ENCODE measurements around the gene NOS3. TPM values are rescaled to one million over a fixed set of nuclear protein-coding genes. Genes with fewer than 3 reads are reported as not detected.
A peak's percentile ranks its signal among the peaks of the same experiment; 100 is the strongest.
"Not testable (repeated sequence)": the region's sequence is repeated elsewhere in the genome, so short reads cannot be mapped to it uniquely, and the experiment has no call there.

Gene NOS3
- polyA plus RNA-seq, 6 donors from 2014 or later: 0.29 to 2.8 (median 1.3) TPM

DNA sequence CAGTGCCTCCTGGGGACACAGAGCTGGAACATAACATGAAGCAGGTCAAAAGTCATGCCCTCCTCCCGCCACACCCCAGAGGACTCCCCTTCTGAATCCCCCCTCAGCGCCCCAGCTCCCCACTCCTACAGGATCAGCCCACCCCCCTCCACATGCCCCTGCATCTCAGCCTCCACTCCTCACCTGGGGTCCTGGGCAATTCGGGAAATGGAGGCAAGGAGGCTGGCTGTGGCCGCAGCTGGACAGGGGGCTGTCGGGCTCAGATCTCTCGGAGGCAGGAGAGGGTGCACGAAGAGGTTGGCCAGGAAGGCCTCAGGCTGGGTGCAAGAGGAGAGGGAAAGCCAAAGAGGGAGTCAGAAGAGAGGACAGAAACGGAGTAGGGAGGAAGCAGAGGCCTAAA lies 25.7 kb downstream of the NOS3 start:
- peak overlapping the region in 4 of 8 donors; percentile 22 to 63 (median 53) for H3K4me3 Mint-ChIP-seq
- H3K9me3 Mint-ChIP-seq: no peaks in the 10 kb centered on the region
- ATAC-seq (ENCODE audit: low read depth in 2 of 2) (no peak), DNase-seq (no peak)
- H3K36me3 Mint-ChIP-seq: no peaks in the 10 kb centered on the region
- H3K4me1 Mint-ChIP-seq: peaks cover 49 to 56% (median 50%) of the 10 kb centered on the region in 3 donors
- H3K27me3 Mint-ChIP-seq: peaks cover 34 to 73% (median 40%) of the 10 kb centered on the region in 3 donors
- peak overlapping the region in 5 of 6 donors; percentile 31 to 97 (median 94) for H3K27ac Mint-ChIP-seq

DNA sequence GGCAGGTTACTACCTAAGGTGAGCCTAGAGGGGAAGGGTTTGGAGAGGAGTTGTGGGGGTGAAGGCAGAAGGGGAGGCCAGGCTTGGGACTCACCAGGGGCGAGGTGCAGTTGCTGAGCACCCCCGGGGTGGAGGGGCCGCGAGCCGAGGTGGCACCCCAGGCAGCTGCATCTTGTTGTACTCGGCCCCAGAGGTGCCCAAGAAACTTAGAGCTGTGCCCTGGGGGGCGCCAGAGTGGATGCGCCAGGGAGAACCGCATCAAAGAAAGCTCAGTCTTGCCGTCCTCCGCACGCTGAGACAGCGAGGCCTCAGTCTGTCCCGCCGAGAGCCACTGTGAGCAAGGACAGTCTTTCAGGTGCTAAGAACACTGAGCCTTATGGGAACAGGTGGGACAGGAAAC lies 26.1 kb downstream of the NOS3 start:
- H3K4me1 Mint-ChIP-seq: peaks cover 49 to 56% (median 50%) of the 10 kb centered on the region in 3 donors
- H3K36me3 Mint-ChIP-seq: no peaks in the 10 kb centered on the region
- H3K4me3 Mint-ChIP-seq: peak overlapping the region in 4 of 8 donors; percentile 63 to 88 (median 76)
- no peaks in the 10 kb centered on the region for H3K9me3 Mint-ChIP-seq
- peaks cover 39 to 73% (median 40%) of the 10 kb centered on the region in 3 donors for H3K27me3 Mint-ChIP-seq
- ATAC-seq (ENCODE audit: low read depth in 2 of 2) (no peak), DNase-seq (no peak)
- H3K27ac Mint-ChIP-seq: peak overlapping the region in 4 of 6 donors; percentile 81 to 97 (median 95)

DNA sequence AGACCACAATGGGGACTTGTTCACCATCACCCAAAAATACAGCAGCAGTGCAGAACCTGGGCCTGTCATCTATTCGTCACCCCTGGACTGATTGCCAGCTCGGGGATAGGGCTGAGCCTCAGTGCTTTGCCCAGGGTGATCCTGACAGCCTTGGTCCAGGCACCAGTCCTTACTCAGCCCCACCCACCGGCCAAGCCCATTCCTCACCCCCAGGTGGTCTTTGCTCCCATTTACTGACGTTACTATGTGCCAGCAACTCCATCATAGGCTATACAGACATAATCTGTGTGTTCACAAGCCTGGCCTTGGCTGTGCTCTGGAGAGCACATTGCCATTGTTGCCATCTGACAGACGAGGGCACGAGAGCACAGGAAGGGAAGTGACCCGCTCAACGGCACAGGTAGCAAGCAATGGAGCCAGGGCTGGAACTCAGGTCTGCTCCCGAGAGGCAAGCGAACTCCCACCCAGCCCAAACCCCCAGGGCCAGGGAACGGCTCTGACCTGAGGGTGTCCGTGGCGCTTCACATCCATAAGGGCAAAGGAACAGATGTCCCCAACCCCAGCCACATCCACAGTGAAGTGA lies 26.6 kb downstream of the NOS3 start:
- DNase-seq (peak; percentile 17), ATAC-seq (ENCODE audit: low read depth in 2 of 2) (no peak)
- no peaks in the 10 kb centered on the region for H3K9me3 Mint-ChIP-seq
- H3K4me1 Mint-ChIP-seq: peaks cover 47 to 54% (median 48%) of the 10 kb centered on the region in 3 donors
- peaks cover 39 to 73% (median 41%) of the 10 kb centered on the region in 3 donors for H3K27me3 Mint-ChIP-seq
- H3K36me3 Mint-ChIP-seq: no peaks in the 10 kb centered on the region
- H3K27ac Mint-ChIP-seq: peak overlapping the region; percentile 31 to 97 (median 86)
- H3K4me3 Mint-ChIP-seq: peak overlapping the region; percentile 63 to 93 (median 88)

DNA sequence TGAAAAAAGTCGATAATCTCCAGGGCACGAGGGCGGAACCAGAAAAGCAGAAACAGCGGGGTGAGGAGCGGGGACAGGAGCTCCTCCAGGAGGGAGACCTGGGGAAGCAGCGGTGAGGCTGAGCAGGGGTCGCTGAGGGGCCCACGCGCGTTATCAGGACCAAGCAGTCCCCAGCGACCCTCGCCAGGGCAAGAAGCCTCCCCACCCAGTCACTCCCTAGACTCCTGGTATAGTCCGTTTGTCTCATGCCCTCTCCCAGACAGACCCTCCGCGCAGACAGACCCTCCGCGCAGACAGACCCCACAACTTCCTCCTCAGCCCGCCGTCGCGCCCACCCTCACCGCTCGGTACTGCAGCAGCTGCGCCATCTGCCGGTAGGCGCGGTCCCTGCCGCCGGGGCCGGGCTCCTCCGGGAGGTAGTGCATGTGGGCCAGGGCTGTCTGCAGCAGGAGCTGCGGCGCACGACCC lies 27.2 kb downstream of the NOS3 start:
- Mint-ChIP-seq H3K27ac (peak overlapping the region in 5 of 6 donors; percentile 31 to 97 (median 92)), H3K36me3 (no peaks in the 10 kb centered on the region), H3K27me3 (peaks cover 34 to 71% (median 46%) of the 10 kb centered on the region in 3 donors), H3K9me3 (no peaks in the 10 kb centered on the region), H3K4me1 (peaks cover 43 to 50% (median 43%) of the 10 kb centered on the region in 3 donors), H3K4me3 (peak overlapping the region; percentile 63 to 93 (median 88))
- ATAC-seq (ENCODE audit: low read depth in 2 of 2): peak; percentile 51 to 55
- peak; percentile 81 for DNase-seq

DNA sequence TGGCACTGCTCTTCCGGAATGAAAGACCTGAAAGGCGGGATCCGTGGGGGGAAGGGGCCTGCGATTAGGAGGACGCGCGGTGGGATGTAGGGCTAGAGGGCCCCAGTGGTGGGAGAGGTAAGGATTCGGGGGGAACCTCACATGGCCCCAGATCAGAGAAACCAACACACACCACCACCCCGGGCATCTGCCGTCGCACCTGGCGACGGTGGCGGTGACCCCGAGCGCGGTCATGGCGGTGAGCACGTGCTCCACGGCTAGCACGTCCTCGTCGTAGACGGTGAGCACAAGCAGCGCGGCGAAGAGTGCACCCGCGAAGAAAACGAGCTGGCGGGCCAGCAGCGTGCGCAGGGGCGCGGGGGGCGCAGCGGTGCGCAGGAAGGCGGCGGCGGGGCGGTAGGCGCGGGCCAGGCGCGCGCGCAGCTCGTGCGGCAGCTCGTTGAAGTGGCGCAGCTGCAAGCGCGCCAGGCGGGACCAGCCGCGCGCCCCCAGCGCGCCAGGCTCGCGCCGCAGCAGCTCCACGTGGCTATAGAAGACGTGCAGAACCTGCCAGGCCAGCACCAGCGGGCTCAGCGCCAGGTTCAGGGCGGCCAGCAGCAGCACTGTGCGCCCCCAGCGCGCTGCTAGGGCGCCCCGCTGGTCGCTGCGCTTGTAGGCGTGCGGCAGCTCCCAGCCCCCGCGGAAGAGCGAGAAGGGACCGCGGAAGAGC lies 27.8 kb downstream of the NOS3 start:
- no peaks in the 10 kb centered on the region for H3K36me3 Mint-ChIP-seq
- ATAC-seq (ENCODE audit: low read depth in 2 of 2): peak; percentile 31 to 32
- H3K27ac Mint-ChIP-seq: peak overlapping the region in 5 of 6 donors; percentile 74 to 97 (median 92)
- H3K4me3 Mint-ChIP-seq: peak overlapping the region; percentile 63 to 93 (median 88)
- peaks cover 40 to 47% (median 42%) of the 10 kb centered on the region in 3 donors for H3K4me1 Mint-ChIP-seq
- no peaks in the 10 kb centered on the region for H3K9me3 Mint-ChIP-seq
- peaks cover 33 to 77% (median 49%) of the 10 kb centered on the region in 3 donors for H3K27me3 Mint-ChIP-seq
- peak; percentile 51 for DNase-seq

DNA sequence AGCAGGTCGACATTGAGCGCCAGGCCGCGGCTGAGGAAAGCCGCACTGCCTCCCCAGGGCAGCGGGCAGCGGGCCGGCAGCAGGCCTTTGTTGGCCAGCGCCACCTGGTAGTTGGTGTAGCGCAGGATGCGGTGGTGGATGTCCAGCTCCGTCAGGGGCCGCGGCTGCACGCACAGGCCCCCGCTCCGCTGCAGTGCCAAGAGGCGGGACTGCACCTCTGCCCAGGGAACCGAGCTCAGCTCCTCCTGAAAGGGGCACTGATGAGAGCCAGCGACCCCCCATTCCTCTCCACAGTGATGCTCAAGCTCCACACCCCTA lies 28.3 kb downstream of the NOS3 start:
- Mint-ChIP-seq H3K36me3 (no peaks in the 10 kb centered on the region), H3K9me3 (no peaks in the 10 kb centered on the region), H3K27ac (peak overlapping the region in 3 of 6 donors; percentile 42 to 92 (median 78)), H3K4me3 (peak overlapping the region; percentile 63 to 93 (median 84)), H3K27me3 (peaks cover 28 to 78% (median 50%) of the 10 kb centered on the region in 3 donors), H3K4me1 (peaks cover 37 to 42% (median 38%) of the 10 kb centered on the region in 3 donors)
- DNase-seq (no peak), ATAC-seq (ENCODE audit: low read depth in 2 of 2) (no peak)

DNA sequence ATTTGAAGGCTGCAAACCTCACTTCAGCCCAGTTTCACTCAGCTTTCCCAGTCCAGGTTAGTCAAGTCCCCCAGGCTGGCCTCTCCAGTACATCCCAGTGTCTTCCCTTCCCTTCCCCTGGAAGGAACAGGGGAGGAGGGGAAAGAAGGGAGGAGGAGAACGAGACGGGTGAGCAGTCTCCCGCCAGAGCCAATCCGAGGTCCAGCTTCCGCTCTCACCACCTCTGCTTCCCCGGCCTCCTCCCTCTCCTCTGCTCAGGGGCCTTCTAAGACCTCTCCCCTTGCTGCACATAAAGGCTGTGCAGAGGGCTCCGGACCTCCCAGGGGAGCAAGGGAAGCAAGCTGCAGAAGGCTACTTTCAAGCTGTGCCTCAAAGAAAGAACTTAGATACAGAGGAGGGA lies 29.4 kb downstream of the NOS3 start:
- no peaks in the 10 kb centered on the region for H3K36me3 Mint-ChIP-seq
- H3K4me1 Mint-ChIP-seq: peaks cover 26 to 31% (median 30%) of the 10 kb centered on the region in 3 donors
- peak overlapping the region in 5 of 8 donors; percentile 28 to 93 (median 46) for H3K4me3 Mint-ChIP-seq
- no peak for DNase-seq
- ATAC-seq (ENCODE audit: low read depth in 2 of 2): no peak
- H3K27ac Mint-ChIP-seq: no peak overlapping the region
- no peaks in the 10 kb centered on the region for H3K9me3 Mint-ChIP-seq
- H3K27me3 Mint-ChIP-seq: peaks cover 29 to 82% (median 59%) of the 10 kb centered on the region in 3 donors

DNA sequence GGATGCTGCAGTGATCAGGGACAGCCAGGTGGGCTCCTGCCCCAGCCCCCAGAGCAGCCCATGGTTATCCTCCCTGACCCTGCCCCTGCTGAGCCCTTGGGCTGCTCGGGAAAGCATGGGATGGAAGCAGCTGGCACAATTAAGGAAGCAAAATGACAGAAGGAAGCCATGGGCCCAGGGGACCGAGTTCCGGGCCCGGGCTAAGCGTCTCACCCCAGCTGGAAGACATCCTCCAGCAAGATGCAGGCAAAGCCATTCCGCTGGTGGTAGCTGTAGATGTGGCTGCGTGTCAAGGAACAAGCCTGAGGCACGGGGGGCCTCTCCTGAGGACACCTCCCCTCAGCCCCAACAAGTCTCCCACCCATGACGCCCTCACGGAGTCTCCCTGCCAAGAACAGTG lies 32.4 kb downstream of the NOS3 start:
- H3K9me3 Mint-ChIP-seq: peaks cover 0 to 4% (median 0%) of the 10 kb centered on the region in 7 donors
- H3K4me1 Mint-ChIP-seq: peaks cover 18 to 28% (median 26%) of the 10 kb centered on the region in 3 donors
- ATAC-seq (ENCODE audit: low read depth in 2 of 2) (no peak), DNase-seq (no peak)
- H3K27ac Mint-ChIP-seq: peak overlapping the region in 1 of 6 donors; percentile 37
- peaks cover 30 to 79% (median 54%) of the 10 kb centered on the region in 3 donors for H3K27me3 Mint-ChIP-seq
- H3K36me3 Mint-ChIP-seq: peaks cover 0 to 4% of the 10 kb centered on the region in 2 donors
- no peak overlapping the region for H3K4me3 Mint-ChIP-seq

DNA sequence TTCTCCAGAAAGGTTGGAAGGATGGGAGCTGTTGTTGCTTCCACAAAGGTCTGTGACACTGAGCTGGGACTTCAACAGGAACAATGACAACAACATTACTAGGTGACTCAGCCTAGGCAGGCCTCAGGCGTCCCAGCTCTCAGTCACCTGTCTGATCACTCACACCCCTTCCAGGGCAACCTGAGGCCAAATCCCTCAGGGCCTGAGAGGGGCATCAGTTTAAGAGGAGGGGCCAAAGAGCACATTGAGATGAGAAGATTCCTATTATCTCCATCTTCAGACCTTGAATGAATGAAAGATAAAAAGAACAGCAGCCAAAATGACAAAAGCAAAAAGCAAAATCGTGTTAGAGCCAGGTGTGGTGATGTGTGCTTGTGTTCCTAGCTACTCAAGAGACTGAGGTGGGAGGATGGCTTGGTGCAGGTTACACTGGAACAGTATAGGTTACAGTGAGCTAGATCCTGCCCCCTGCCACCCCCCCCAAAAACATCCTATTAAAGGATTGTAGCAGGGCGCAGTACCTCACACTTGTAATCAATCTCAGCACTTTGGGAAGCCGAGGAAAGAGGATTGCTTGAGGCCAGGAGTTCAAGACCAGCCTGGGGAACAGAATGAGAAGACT lies 33.7 kb downstream of the NOS3 start, which contains the start of gene ATG9B:
Gene ATG9B (minus strand): TSS at position 60 of the 622 bp plus-strand sequence. CDS start 71 bp downstream, outside the sequence.
- ATAC-seq (ENCODE audit: low read depth in 2 of 2) (no peak), DNase-seq (no peak)
- Mint-ChIP-seq H3K4me1 (peaks cover 11 to 31% (median 25%) of the 10 kb centered on the region in 3 donors), H3K27ac (peak within 1 kb of the TSS in 3 of 6 donors; percentile 76 to 99 (median 84)), H3K9me3 (peaks cover 0 to 4% (median 0%) of the 10 kb centered on the region in 7 donors), H3K27me3 (peaks cover 23 to 66% (median 44%) of the 10 kb centered on the region in 3 donors), H3K4me3 (peak within 1 kb of the TSS in 2 of 8 donors; percentile 22 to 47), H3K36me3 (peaks cover 0 to 4% of the 10 kb centered on the region in 2 donors)

DNA sequence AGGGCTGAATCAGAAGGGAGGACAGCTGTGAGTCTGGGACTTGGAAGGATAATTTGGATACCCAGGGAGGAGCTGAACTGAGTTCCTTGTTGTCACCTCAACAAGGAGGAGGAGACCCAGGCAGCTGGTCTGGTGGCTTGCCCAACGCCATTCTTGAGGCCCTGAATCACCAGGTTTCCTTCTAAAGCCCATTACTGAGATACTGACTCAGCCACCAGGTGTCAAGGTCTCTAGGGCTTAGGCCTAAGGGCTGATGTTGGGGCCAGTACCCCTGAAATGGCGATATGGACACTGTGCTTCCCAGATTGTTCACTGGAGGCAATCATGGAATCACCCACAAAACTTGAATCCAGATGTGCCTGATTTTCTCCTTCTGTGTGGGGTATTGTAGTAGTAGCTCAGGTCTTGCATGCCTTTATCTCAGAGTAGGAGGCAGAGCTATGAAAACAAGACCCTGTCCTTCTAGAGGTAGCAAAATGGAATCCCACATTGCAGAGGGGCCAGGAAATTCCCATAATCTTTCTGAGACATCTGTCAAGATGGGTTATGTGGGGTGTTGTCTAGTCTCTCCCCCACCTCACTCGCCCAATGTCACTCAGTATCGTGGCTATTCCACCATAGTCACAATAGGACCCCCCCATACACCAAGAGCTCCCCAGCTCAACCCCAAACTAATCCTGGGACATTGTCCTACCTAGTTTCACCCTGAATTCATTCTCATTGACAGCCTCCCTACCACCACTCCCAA lies 35.3 kb downstream of the NOS3 start:
- Mint-ChIP-seq H3K36me3 (peaks cover 0 to 4% of the 10 kb centered on the region in 2 donors), H3K4me1 (peaks cover 10 to 33% (median 24%) of the 10 kb centered on the region in 3 donors), H3K4me3 (peak overlapping the region in 6 of 8 donors; percentile 22 to 86 (median 51)), H3K27me3 (peaks cover 17 to 50% (median 29%) of the 10 kb centered on the region in 3 donors), H3K9me3 (peaks cover 0 to 4% (median 0%) of the 10 kb centered on the region in 7 donors), H3K27ac (peak overlapping the region; percentile 6 to 100 (median 100))
- DNase-seq: no peak
- no peak for ATAC-seq (ENCODE audit: low read depth in 2 of 2)

DNA sequence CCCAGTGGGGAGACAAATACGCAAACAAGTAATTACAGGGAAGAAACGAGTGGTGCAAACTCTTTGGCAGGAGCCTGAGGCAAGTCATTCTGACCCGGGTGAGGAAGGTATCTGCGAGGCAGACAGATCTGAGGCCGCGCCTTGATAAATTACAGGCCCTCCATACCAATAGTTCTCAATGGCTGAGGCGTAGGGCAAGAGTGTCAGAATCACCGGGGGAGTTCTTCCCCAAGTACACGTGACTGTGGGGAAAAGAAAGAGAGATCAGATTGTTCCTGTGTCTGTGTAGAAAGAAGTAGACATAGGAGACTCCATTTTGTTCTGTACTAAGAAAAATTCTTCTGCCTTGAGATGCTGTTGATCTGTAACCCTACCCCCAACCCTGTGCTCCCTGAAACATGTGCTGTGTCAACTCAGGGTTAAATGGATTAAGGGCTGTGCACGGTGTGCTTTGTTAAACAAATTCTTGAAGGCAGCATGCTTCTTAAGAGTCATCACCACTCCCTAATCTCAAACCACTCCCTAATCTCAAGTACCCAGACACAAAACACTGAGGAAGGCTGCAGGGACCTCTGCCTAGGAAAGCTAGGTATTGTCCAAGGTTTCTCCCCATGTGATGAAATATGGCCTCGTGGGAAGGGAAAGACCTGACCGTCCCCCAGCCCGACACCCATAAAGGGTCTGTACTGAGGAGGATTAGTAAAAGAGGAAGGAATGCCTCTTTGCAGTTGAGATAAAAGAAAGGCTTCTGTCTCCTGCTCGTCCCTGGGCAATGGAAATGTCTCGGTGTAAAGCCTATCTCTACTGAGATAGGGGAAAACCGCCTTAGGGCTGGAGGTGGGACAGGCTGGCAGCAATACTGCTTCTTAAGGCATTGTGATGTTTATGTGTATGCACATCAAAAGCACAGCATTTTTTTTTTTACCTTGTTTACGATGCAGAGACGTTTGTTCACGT lies 36.2 kb downstream of the NOS3 start:
- H3K36me3 Mint-ChIP-seq; DNase-seq; H3K9me3 Mint-ChIP-seq; ATAC-seq (ENCODE audit: low read depth in 2 of 2): not testable (repeated sequence)
- Mint-ChIP-seq H3K27ac (peak overlapping the region; percentile 99 to 100 (median 100)), H3K27me3 (peaks cover 13 to 41% (median 19%) of the 10 kb centered on the region in 3 donors), H3K4me3 (peak overlapping the region; percentile 80 to 99 (median 96)), H3K4me1 (peaks cover 10 to 33% (median 24%) of the 10 kb centered on the region in 3 donors)

Data from naive B cell (primary cell).